HFFc6 (cell line): ENCODE results near the gene MTMR3. TPM values are rescaled to one million over a fixed set of nuclear protein-coding genes. Genes with fewer than 3 reads are reported as not detected.

ENCODE experiments used
- DNase-seq: peaks from one replicate; pipeline ENCODE4 v3.0.0-alpha.2; 2018
- H3K27ac Mint-ChIP-seq: 2 replicates; pipeline ENCODE4 v1.8.0; 2020; ENCODE audit warnings: mild to moderate bottlenecking, mixed read lengths
- H3K27me3 Mint-ChIP-seq: 2 replicates; pipeline ENCODE4 v1.8.0; 2021; ENCODE audit warnings: mild to moderate bottlenecking, moderate library complexity, mixed read lengths; ENCODE audit not compliant: insufficient read depth
- H3K36me3 Mint-ChIP-seq: 2 replicates; pipeline ENCODE4 v1.8.0; 2021; ENCODE audit warnings: low read depth, mixed read lengths
- H3K4me1 Mint-ChIP-seq: 2 replicates; pipeline ENCODE4 v1.8.0; 2020; ENCODE audit warnings: low read depth, mixed read lengths
- H3K4me3 Mint-ChIP-seq: 2 replicates; pipeline ENCODE4 v1.8.0; 2020; ENCODE audit warnings: mild to moderate bottlenecking, moderate library complexity, mixed read lengths
- H3K9me3 Mint-ChIP-seq: 2 replicates; pipeline ENCODE4 v1.8.0; 2020; ENCODE audit warnings: mild to moderate bottlenecking, mixed read lengths
- CTCF ChIP-seq: fragments of 200-600 bp; sonication (generic); IDR thresholded peaks from 2 replicates; pipeline ENCODE4 v1.5.0; 2021; ENCODE audit warnings: antibody characterized with exemption, mild to moderate bottlenecking
- total RNA-seq, 6 experiments: library from RNA; stranded (reverse); fragmentation: NEBNext Ultra II Directional; extraction: Animal tissue kit (Norgen Biotek cat#: 25700); gene quantifications; 2 replicates in 1 of 6; 3 replicates in 5 of 6; pipeline ENCODE4 v1.2.3, GENCODE V29; 2021

The MTMR3 gene
- total RNA-seq, 6 experiments from 2014 or later = 19.0 to 27.0 (median 21.7) TPM

GRCh38 chr22:29977107-29977506 lies 94.1 kb downstream of the MTMR3 start:
- Mint-ChIP-seq H3K4me3 (no peak overlapping the region), H3K4me1 (peaks cover 41% of the 10 kb centered on the region), H3K9me3 (no peaks in the 10 kb centered on the region), H3K27me3 (peaks cover 1% of the 10 kb centered on the region; the same call in 1 of the 2 replicates), H3K27ac (no peak overlapping the region), H3K36me3 (peaks cover 12% of the 10 kb centered on the region; the same call in 1 of the 2 replicates)
- no peak for DNase-seq
- TF ChIP-seq CTCF = no peak

- Mint-ChIP-seq H3K36me3 (peaks cover 11% of the 10 kb centered on the region; the same call in 1 of the 2 replicates), H3K27ac (peak overlapping the region; percentile 22; the same call in 1 of the 2 replicates), H3K4me1 (peaks cover 25% of the 10 kb centered on the region), H3K9me3 (no peaks in the 10 kb centered on the region), H3K4me3 (no peak overlapping the region), H3K27me3 (no peaks in the 10 kb centered on the region; the same call in 1 of the 2 replicates)
- DNase-seq = no peak
- TF ChIP-seq CTCF = no peak
These were observed 96.9 kb downstream of the MTMR3 start for GRCh38 chr22:29979777-29980321.

GRCh38 chr22:29983296-29983917 lies 100.4 kb downstream of the MTMR3 start:
- peaks cover 11% of the 10 kb centered on the region; the same call in 1 of the 2 replicates for H3K36me3 Mint-ChIP-seq
- H3K4me3 Mint-ChIP-seq = no peak overlapping the region
- peaks cover 30% of the 10 kb centered on the region for H3K4me1 Mint-ChIP-seq
- H3K9me3 Mint-ChIP-seq = no peaks in the 10 kb centered on the region
- DNase-seq = no peak
- TF ChIP-seq CTCF = no peak
- H3K27me3 Mint-ChIP-seq = peaks cover 2% of the 10 kb centered on the region
- H3K27ac Mint-ChIP-seq = no peak overlapping the region

GRCh38 chr22:29985912-29986311 lies 102.9 kb downstream of the MTMR3 start:
- TF ChIP-seq CTCF = no peak

GRCh38 chr22:29987137-29987536 lies 104.2 kb downstream of the MTMR3 start:
- Mint-ChIP-seq H3K4me3 (no peak overlapping the region), H3K27ac (no peak overlapping the region), H3K36me3 (peaks cover 17% of the 10 kb centered on the region), H3K27me3 (peaks cover 2% of the 10 kb centered on the region), H3K4me1 (peaks cover 22% of the 10 kb centered on the region), H3K9me3 (no peaks in the 10 kb centered on the region)
- DNase-seq = no peak
- no peak for TF ChIP-seq CTCF

More at GRCh38 chr22:29985912-29986311, 102.9 kb downstream of the MTMR3 start:
- no peak overlapping the region for H3K4me3 Mint-ChIP-seq
- peaks cover 2% of the 10 kb centered on the region for H3K27me3 Mint-ChIP-seq
- DNase-seq = no peak
- H3K27ac Mint-ChIP-seq = no peak overlapping the region
- H3K9me3 Mint-ChIP-seq = no peaks in the 10 kb centered on the region
- peaks cover 13% of the 10 kb centered on the region for H3K4me1 Mint-ChIP-seq
- peaks cover 12% of the 10 kb centered on the region; the same call in 1 of the 2 replicates for H3K36me3 Mint-ChIP-seq
